Left forelimb (tissue), 1 donor: ENCODE data around the gene ARHGDIA.

ENCODE experiments used
- DNase-seq: peaks from one replicate; pipeline ENCODE4 v3.0.0-alpha.2; 2018; ENCODE audit warnings: low spot score

The ARHGDIA gene

GRCh38 chr17:81863833-81864768, 7.0 kb downstream of the ARHGDIA start:
- DNase-seq = no peak

GRCh38 chr17:81863123-81863675, 7.9 kb downstream of the ARHGDIA start:
- DNase-seq = no peak

- DNase-seq = peak; percentile 100
Observed at GRCh38 chr17:81860756-81861568, 10.2 kb downstream of the ARHGDIA start.

- DNase-seq = no peak
Observed at GRCh38 chr17:81859906-81860755, 11.0 kb downstream of the ARHGDIA start, which contains the start of gene P4HB. Gene P4HB (minus strand): TSS chr17:81860535. CDS start chr17:81860471, 64 bp downstream.

- no peak for DNase-seq
Observed at GRCh38 chr17:81858967-81859905, 11.9 kb downstream of the ARHGDIA start.

- DNase-seq = no peak
Observed at GRCh38 chr17:81858170-81858966, 12.8 kb downstream of the ARHGDIA start.

- no peak for DNase-seq
Observed at GRCh38 chr17:81854974-81855774, 16.0 kb downstream of the ARHGDIA start.

GRCh38 chr17:81852237-81852636, 18.9 kb downstream of the ARHGDIA start:
- DNase-seq = no peak

- DNase-seq = no peak
Observed at GRCh38 chr17:81851423-81851822, 19.7 kb downstream of the ARHGDIA start.

- no peak for DNase-seq
Observed at GRCh38 chr17:81849457-81849856, 21.7 kb downstream of the ARHGDIA start.

- no peak for DNase-seq
Observed at GRCh38 chr17:81846743-81847689, 24.1 kb downstream of the ARHGDIA start.

GRCh38 chr17:81845881-81846742, 25.0 kb downstream of the ARHGDIA start:
- DNase-seq = no peak

- DNase-seq = no peak
Observed at GRCh38 chr17:81845361-81845760, 25.8 kb downstream of the ARHGDIA start.

GRCh38 chr17:81844887-81845286, 26.2 kb downstream of the ARHGDIA start:
- no peak for DNase-seq

- DNase-seq = no peak
Observed at GRCh38 chr17:81844327-81844851, 26.7 kb downstream of the ARHGDIA start.

GRCh38 chr17:81843713-81844326, 27.3 kb downstream of the ARHGDIA start:
- no peak for DNase-seq
